Coronary artery (tissue), 2 donors: ENCODE measurements around the gene CTF1.

ENCODE experiments used
- DNase-seq: peaks from one replicate; pipeline ENCODE4 v3.0.0-alpha.2; 2017; ENCODE audit warnings: low spot score
- H3K27ac ChIP-seq, 2 donors: fragments of 200-600 bp; sonication (generic); one replicate each; pipeline ENCODE4 v1.5.1; 2016 to 2019
- H3K4me3 ChIP-seq: fragments of 200-600 bp; sonication (generic); 2 replicates; pipeline ENCODE4 v1.5.1; 2016; ENCODE audit warnings: mild to moderate bottlenecking, moderate library complexity
- CTCF ChIP-seq: fragments of 200-600 bp; sonication (generic); IDR thresholded peaks from one replicate; pipeline ENCODE4 v1.5.1; 2019; ENCODE audit warnings: antibody characterized with exemption

The CTF1 gene

GRCh38 chr16:30866031-30866430, 30.4 kb upstream of the CTF1 start:
- TF ChIP-seq CTCF, result no peak
- Histone ChIP-seq H3K4me3 (no peak overlapping the region), H3K27ac (no peak overlapping the region)
- DNase-seq, result no peak

GRCh38 chr16:30867747-30868146, 28.7 kb upstream of the CTF1 start:
- Histone ChIP-seq H3K4me3 (no peak overlapping the region), H3K27ac (no peak overlapping the region)
- TF ChIP-seq CTCF, result no peak
- DNase-seq, result no peak

- H3K27ac ChIP-seq, result no peak overlapping the region
- DNase-seq, result no peak
- H3K4me3 ChIP-seq, result no peak overlapping the region
- no peak for TF ChIP-seq CTCF
Measured at GRCh38 chr16:30870904-30871303, 25.5 kb upstream of the CTF1 start.

GRCh38 chr16:30874244-30874820, 22.1 kb upstream of the CTF1 start:
- DNase-seq, result no peak

GRCh38 chr16:30874821-30875717, 21.3 kb upstream of the CTF1 start:
- H3K4me3 ChIP-seq, result peak overlapping the region; percentile 89
- peak; percentile 90 for DNase-seq
- TF ChIP-seq CTCF, result no peak

More at GRCh38 chr16:30874244-30874820, 22.1 kb upstream of the CTF1 start:
- TF ChIP-seq CTCF, result no peak
- peak overlapping the region; percentile 76 to 93 for H3K27ac ChIP-seq
- H3K4me3 ChIP-seq, result peak overlapping the region; percentile 89

GRCh38 chr16:30875871-30876801, 20.3 kb upstream of the CTF1 start:
- Histone ChIP-seq H3K4me3 (peak overlapping the region; percentile 89), H3K27ac (peak overlapping the region; percentile 76 to 93)
- no peak for TF ChIP-seq CTCF
- no peak for DNase-seq

More at GRCh38 chr16:30874821-30875717, 21.3 kb upstream of the CTF1 start:
- peak overlapping the region; percentile 76 to 93 for H3K27ac ChIP-seq
